ENCODE measurements around the gene MLN.

MLN gene

GRCh38 chr6:33770124-33770832 is 33.5 kb downstream of the MLN start:
- no peaks in the 10 kb centered on the region for H3K4me1 ChIP-seq (ENCODE audit: insufficient read depth, low read length, poor library complexity, severe bottlenecking)
- no peaks in the 10 kb centered on the region for H3K27me3 ChIP-seq (ENCODE audit: insufficient read depth, low read length, poor library complexity, severe bottlenecking)
- TF ChIP-seq EZH2phosphoT487 (IDR thresholded peaks at IDR 0.05; ENCODE audit: borderline replicate concordance) (no peak), CTCF (conservative IDR thresholded peaks at IDR 0.05; ENCODE audit: low read length) (no peak)
- H3K9me2 ChIP-seq (replicated peaks; ENCODE audit: low read depth, low read length): no peaks in the 10 kb centered on the region
- no peaks in the 10 kb centered on the region for H4K20me1 ChIP-seq (ENCODE audit: insufficient read depth, low read length, poor library complexity, severe bottlenecking)
- no peak overlapping the region for H3K9ac ChIP-seq (ENCODE audit: low read depth, low read length, poor library complexity, severe bottlenecking)
- no peak overlapping the region for H3K4me2 ChIP-seq (ENCODE audit: low read depth, low read length, poor library complexity, severe bottlenecking)
- peaks cover 20% of the 10 kb centered on the region; the same call in 1 of the 2 replicates for H3K36me3 ChIP-seq (ENCODE audit: insufficient read depth, low read length)
- no peak overlapping the region for H2AFZ ChIP-seq (ENCODE audit: low read length)
- H3F3A ChIP-seq (ENCODE audit: low read depth): no peaks in the 10 kb centered on the region
- no peak overlapping the region for H3K4me3 ChIP-seq (ENCODE audit: low read length, poor library complexity, severe bottlenecking)
- H3K79me2 ChIP-seq (ENCODE audit: insufficient read depth, low read length): no peaks in the 10 kb centered on the region
- no peaks in the 10 kb centered on the region for H3K9me3 ChIP-seq (ENCODE audit: insufficient read depth, low read depth, low read length)

GRCh38 chr6:33769248-33769821 is 34.5 kb downstream of the MLN start:
- Histone ChIP-seq H3K9me3 (ENCODE audit: insufficient read depth, low read depth, low read length) (no peaks in the 10 kb centered on the region), H3K4me2 (ENCODE audit: low read depth, low read length, poor library complexity, severe bottlenecking) (no peak overlapping the region), H3F3A (ENCODE audit: low read depth) (no peaks in the 10 kb centered on the region), H3K79me2 (ENCODE audit: insufficient read depth, low read length) (no peaks in the 10 kb centered on the region), H3K27me3 (ENCODE audit: insufficient read depth, low read length, poor library complexity, severe bottlenecking) (no peaks in the 10 kb centered on the region), H3K4me3 (ENCODE audit: low read length, poor library complexity, severe bottlenecking) (no peak overlapping the region), H4K20me1 (ENCODE audit: insufficient read depth, low read length, poor library complexity, severe bottlenecking) (no peaks in the 10 kb centered on the region), H3K9ac (ENCODE audit: low read depth, low read length, poor library complexity, severe bottlenecking) (no peak overlapping the region), H3K9me2 (replicated peaks; ENCODE audit: low read depth, low read length) (no peaks in the 10 kb centered on the region), H3K36me3 (ENCODE audit: insufficient read depth, low read length) (peaks cover 12% of the 10 kb centered on the region; the same call in 1 of the 2 replicates), H3K4me1 (ENCODE audit: insufficient read depth, low read length, poor library complexity, severe bottlenecking) (no peaks in the 10 kb centered on the region), H2AFZ (ENCODE audit: low read length) (no peak overlapping the region)
- TF ChIP-seq EZH2phosphoT487 (IDR thresholded peaks at IDR 0.05; ENCODE audit: borderline replicate concordance) (no peak), CTCF (conservative IDR thresholded peaks at IDR 0.05; ENCODE audit: low read length) (no peak)

GRCh38 chr6:33768644-33769120 is 35.1 kb downstream of the MLN start:
- Histone ChIP-seq H3K36me3 (ENCODE audit: insufficient read depth, low read length) (peaks cover 12% of the 10 kb centered on the region; the same call in 1 of the 2 replicates), H3F3A (ENCODE audit: low read depth) (no peaks in the 10 kb centered on the region), H3K9me3 (ENCODE audit: insufficient read depth, low read depth, low read length) (no peaks in the 10 kb centered on the region), H3K9ac (ENCODE audit: low read depth, low read length, poor library complexity, severe bottlenecking) (no peak overlapping the region), H3K4me3 (ENCODE audit: low read length, poor library complexity, severe bottlenecking) (no peak overlapping the region), H3K9me2 (replicated peaks; ENCODE audit: low read depth, low read length) (no peaks in the 10 kb centered on the region), H3K4me1 (ENCODE audit: insufficient read depth, low read length, poor library complexity, severe bottlenecking) (no peaks in the 10 kb centered on the region), H3K4me2 (ENCODE audit: low read depth, low read length, poor library complexity, severe bottlenecking) (no peak overlapping the region), H4K20me1 (ENCODE audit: insufficient read depth, low read length, poor library complexity, severe bottlenecking) (no peaks in the 10 kb centered on the region), H2AFZ (ENCODE audit: low read length) (peak overlapping the region; percentile 58; the same call in 1 of the 2 replicates), H3K79me2 (ENCODE audit: insufficient read depth, low read length) (no peaks in the 10 kb centered on the region), H3K27me3 (ENCODE audit: insufficient read depth, low read length, poor library complexity, severe bottlenecking) (no peaks in the 10 kb centered on the region)
- TF ChIP-seq CTCF (conservative IDR thresholded peaks at IDR 0.05; ENCODE audit: low read length) (peak; percentile 88), EZH2phosphoT487 (IDR thresholded peaks at IDR 0.05; ENCODE audit: borderline replicate concordance) (no peak)
